ENCODE measurements around the gene PDZD7.
A peak's percentile ranks its signal among the peaks of the same experiment; 100 is the strongest.

The PDZD7 gene

DNA sequence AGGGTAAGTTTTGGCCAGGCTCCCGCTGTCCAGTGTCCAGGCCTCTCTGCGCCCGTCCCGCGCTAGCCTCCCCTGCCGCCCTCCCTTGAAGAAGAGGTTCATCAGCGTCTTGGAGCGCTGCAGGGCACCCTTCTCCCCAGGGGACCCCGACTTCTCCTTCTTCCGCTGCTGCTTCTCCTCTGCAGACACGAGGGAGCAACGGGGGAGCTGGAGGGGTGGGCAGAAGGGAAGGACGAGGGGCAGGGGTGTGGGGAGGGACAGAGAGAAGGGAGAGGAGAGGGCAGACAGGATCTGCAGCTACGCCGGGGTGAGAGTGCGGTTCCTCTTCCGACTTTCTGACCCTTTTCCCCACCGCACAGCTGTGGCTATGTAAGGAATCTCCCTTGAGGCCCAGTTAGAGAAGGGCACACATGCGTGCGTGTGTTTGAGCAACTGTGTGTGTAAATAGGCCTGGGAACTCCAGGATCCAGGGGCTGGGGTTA lies 12.8 kb downstream of the PDZD7 start:
- no peaks in the 10 kb centered on the region for H3K36me3 ChIP-seq (ENCODE audit: control insufficient read depth, insufficient read depth, low read length)
- TF ChIP-seq CTCF (IDR thresholded peaks at IDR 0.05; ENCODE audit: insufficient read depth, low read length, poor library complexity, severe bottlenecking) = no peak
- peaks cover 2% of the 10 kb centered on the region for H3K27me3 ChIP-seq (replicated peaks; ENCODE audit: control insufficient read depth, insufficient read depth, low read length)
- H3K4me3 ChIP-seq (replicated peaks; ENCODE audit: low read depth, low read length) = no peak overlapping the region
- DNase-seq (ENCODE audit: extremely low read depth, insufficient read length) = no peak

DNA sequence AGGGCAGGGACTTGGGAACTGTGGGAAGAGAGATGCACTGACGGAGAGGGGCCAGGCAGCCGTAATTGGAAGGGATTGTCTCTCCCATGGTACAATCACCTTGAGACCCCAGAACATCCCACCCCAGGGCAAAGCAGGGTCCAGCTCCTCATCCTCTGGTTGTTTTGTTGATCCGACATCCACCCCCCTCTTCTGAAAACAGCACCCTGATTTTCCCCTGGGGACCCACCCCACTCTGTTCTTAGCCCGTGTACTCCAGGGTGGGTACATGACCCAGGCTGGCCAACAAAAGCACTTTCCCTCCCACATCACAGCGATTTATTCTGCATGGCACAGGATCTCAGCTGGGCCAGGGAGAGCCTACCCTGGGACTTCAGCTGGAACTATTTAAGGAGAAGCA lies 14.1 kb downstream of the PDZD7 start:
- H3K27me3 ChIP-seq (replicated peaks; ENCODE audit: control insufficient read depth, insufficient read depth, low read length) = peaks cover 2% of the 10 kb centered on the region
- no peak for TF ChIP-seq CTCF (IDR thresholded peaks at IDR 0.05; ENCODE audit: insufficient read depth, low read length, poor library complexity, severe bottlenecking)
- no peak for DNase-seq (ENCODE audit: extremely low read depth, insufficient read length)
- H3K36me3 ChIP-seq (ENCODE audit: control insufficient read depth, insufficient read depth, low read length) = no peaks in the 10 kb centered on the region
- H3K4me3 ChIP-seq (replicated peaks; ENCODE audit: low read depth, low read length) = no peak overlapping the region

- Histone ChIP-seq H3K36me3 (ENCODE audit: control insufficient read depth, insufficient read depth, low read length) (no peaks in the 10 kb centered on the region), H3K27me3 (replicated peaks; ENCODE audit: control insufficient read depth, insufficient read depth, low read length) (peaks cover 2% of the 10 kb centered on the region), H3K4me3 (replicated peaks; ENCODE audit: low read depth, low read length) (no peak overlapping the region)
- no peak for TF ChIP-seq CTCF (IDR thresholded peaks at IDR 0.05; ENCODE audit: insufficient read depth, low read length, poor library complexity, severe bottlenecking)
- no peak for DNase-seq (ENCODE audit: extremely low read depth, insufficient read length)
Measured at GRCh38 chr10:101015582-101015973, 15.4 kb downstream of the PDZD7 start.

DNA sequence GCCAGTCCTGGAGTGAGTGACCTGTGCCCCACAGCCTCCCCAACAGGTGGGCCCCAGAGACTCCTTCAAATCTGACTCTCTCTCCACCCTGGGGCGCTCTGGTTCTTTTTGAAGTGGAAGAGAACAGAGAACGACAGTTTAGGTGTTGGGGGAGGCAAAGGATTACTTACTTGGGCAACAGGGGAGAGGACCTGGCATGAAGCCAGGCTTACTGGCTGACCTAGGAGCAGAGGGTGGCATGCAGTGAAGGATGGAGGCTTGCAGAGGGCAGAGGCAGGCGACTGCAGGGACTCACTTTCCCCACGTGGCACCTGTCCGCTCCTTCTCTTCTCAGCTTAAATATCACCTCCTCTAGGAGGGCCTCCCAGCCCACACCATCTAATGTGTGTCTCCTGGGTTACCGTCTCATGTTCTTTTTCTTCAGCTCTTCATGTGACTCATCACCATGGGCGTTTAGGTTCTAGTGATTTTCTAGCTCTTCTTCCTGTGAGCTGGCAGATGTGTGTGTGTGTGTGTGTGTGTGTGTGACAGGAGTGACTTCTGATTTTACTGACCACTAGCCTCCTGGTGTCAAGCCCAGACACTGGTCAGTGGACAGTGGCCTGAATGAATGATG lies 15.9 kb downstream of the PDZD7 start:
- peaks cover 2% of the 10 kb centered on the region for H3K27me3 ChIP-seq (replicated peaks; ENCODE audit: control insufficient read depth, insufficient read depth, low read length)
- no peak for DNase-seq (ENCODE audit: extremely low read depth, insufficient read length)
- no peak overlapping the region for H3K4me3 ChIP-seq (replicated peaks; ENCODE audit: low read depth, low read length)
- TF ChIP-seq CTCF (IDR thresholded peaks at IDR 0.05; ENCODE audit: insufficient read depth, low read length, poor library complexity, severe bottlenecking) = no peak
- no peaks in the 10 kb centered on the region for H3K36me3 ChIP-seq (ENCODE audit: control insufficient read depth, insufficient read depth, low read length)

DNA sequence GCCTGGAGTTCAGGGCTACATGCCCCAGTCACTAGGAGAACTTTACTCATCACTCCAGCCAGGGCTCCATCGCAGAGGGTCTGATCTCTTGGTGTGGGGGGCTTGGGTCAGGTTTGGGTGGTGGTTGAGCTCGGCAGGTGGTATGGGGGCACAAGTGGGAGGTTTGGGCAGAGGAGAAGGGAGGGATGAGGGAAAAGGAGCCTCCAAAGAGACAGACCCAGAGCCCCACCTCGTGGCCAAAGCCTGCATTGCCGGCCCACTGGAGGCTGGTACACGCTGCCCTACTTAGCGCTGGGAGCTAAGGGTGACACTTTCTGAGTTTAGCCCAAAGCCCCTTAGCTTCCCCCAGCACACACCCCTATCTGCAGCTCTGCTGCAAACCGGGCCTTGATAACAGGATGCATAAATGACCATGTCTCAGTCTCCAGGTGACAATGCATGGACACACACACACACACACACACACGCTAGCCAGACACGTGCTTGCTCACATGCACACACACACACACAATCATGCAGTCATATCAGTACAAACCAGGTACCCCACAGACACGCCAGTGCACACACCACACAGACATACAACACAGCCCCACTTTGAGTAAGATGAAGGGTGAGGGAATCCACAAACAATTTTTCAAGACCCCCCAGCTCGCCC lies 16.6 kb downstream of the PDZD7 start:
- TF ChIP-seq CTCF (IDR thresholded peaks at IDR 0.05; ENCODE audit: insufficient read depth, low read length, poor library complexity, severe bottlenecking) = peak; percentile 98
- no peaks in the 10 kb centered on the region for H3K36me3 ChIP-seq (ENCODE audit: control insufficient read depth, insufficient read depth, low read length)
- DNase-seq (ENCODE audit: extremely low read depth, insufficient read length) = peak; percentile 52

More for the DNA sequence above, 16.6 kb downstream of the PDZD7 start:
- H3K27me3 ChIP-seq (replicated peaks; ENCODE audit: control insufficient read depth, insufficient read depth, low read length) = peaks cover 2% of the 10 kb centered on the region
- H3K4me3 ChIP-seq (replicated peaks; ENCODE audit: low read depth, low read length) = no peak overlapping the region

Measured in GM06990 (cell line).